Measurements from ENCODE around the gene FAM236A.
"Not testable (repeated sequence)": the region's sequence is repeated elsewhere in the genome, so short reads cannot be mapped to it uniquely, and the experiment has no call there.

Gene FAM236A

GRCh38 chrX:72974885-72975284 lies 36.9 kb downstream of the FAM236A start:
- H3K9ac ChIP-seq (ENCODE audit: low read length); H3K36me3 ChIP-seq (ENCODE audit: control insufficient read depth, insufficient read depth, low read length); H3K4me3 ChIP-seq (ENCODE audit: low read length); H3K27me3 ChIP-seq (ENCODE audit: control insufficient read depth, insufficient read depth, low read length); H3K9me3 ChIP-seq (ENCODE audit: control insufficient read depth, low read length); H3K4me1 ChIP-seq (ENCODE audit: control insufficient read depth, insufficient read depth, low read length): not testable (repeated sequence)

GRCh38 chrX:72980894-72981469 lies 43.0 kb downstream of the FAM236A start:
- H3K27me3 ChIP-seq (ENCODE audit: control insufficient read depth, insufficient read depth, low read length); H3K4me3 ChIP-seq (ENCODE audit: low read length); H3K4me1 ChIP-seq (ENCODE audit: control insufficient read depth, insufficient read depth, low read length); H3K36me3 ChIP-seq (ENCODE audit: control insufficient read depth, insufficient read depth, low read length); H3K9me3 ChIP-seq (ENCODE audit: control insufficient read depth, low read length); H3K9ac ChIP-seq (ENCODE audit: low read length): not testable (repeated sequence)

All from mucosa of stomach (tissue), 1 donor.